ENCODE results near the gene MSRB3. TPM values are rescaled to one million over a fixed set of nuclear protein-coding genes. Genes with fewer than 3 reads are reported as not detected.

The MSRB3 gene
- total and polyA plus RNA-seq, 2 experiments from 2014 or later, result 16.9 to 19.2 TPM

DNA sequence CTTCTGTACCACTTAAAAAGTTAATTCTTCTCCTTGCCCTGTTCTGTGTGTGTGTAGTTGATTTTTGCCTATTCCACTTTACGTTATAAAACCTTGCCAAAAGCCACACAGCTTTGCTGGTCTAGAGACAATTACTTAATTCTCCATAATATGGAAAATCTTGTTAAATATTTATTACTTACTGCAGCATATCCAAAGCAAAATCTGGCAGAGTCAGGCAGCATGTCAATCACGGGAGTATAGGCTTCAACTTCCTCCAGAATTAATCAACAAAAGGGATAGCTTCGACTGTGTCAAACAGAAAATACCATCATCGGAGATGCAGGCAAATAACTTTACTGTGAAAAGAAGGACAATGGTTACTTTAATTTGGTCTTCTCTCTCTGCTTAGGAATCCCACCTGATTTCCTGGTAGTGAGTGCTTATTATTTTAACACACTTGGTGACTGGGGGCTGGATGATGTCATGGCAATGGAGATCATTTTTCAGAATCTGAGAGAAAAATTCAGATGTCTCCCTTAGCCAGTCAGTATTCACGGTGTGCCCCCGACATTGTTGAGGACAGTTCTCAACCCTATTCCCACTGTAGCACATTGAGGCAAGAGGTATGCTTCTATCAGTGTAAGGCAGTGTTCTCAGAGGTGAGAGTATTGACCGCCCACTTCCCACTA is 3.7 kb upstream of the MSRB3 start:
- 82% methylated on average over 7 of the region's 7 CpGs for WGBS (ENCODE audit: low lambda C conversion rate, missing lambda C conversion rate)
- Histone ChIP-seq H3K9me2 (replicated peaks; ENCODE audit: insufficient read depth) (no peaks in the 10 kb centered on the region), H4K20me1 (ENCODE audit: insufficient read depth, poor library complexity, severe bottlenecking) (no peaks in the 10 kb centered on the region), H3K36me3 (replicated peaks; ENCODE audit: insufficient read depth, low read depth) (no peaks in the 10 kb centered on the region), H2AFZ (no peak overlapping the region), H3K4me3 (no peak overlapping the region), H3K4me2 (no peak overlapping the region), H3K27me3 (peaks cover 11% of the 10 kb centered on the region), H3K4me1 (ENCODE audit: insufficient read depth) (no peaks in the 10 kb centered on the region), H3K9me3 (ENCODE audit: low read depth) (no peaks in the 10 kb centered on the region), H3K27ac (no peak overlapping the region), H3K79me2 (no peaks in the 10 kb centered on the region)
- TF ChIP-seq EZH2 (IDR thresholded peaks at IDR 0.05; ENCODE audit: borderline replicate concordance), result no peak
- TF ChIP-seq, protein P1, sequence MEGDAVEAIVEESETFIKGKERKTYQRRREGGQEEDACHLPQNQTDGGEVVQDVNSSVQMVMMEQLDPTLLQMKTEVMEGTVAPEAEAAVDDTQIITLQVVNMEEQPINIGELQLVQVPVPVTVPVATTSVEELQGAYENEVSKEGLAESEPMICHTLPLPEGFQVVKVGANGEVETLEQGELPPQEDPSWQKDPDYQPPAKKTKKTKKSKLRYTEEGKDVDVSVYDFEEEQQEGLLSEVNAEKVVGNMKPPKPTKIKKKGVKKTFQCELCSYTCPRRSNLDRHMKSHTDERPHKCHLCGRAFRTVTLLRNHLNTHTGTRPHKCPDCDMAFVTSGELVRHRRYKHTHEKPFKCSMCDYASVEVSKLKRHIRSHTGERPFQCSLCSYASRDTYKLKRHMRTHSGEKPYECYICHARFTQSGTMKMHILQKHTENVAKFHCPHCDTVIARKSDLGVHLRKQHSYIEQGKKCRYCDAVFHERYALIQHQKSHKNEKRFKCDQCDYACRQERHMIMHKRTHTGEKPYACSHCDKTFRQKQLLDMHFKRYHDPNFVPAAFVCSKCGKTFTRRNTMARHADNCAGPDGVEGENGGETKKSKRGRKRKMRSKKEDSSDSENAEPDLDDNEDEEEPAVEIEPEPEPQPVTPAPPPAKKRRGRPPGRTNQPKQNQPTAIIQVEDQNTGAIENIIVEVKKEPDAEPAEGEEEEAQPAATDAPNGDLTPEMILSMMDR (IDR thresholded peaks at IDR 0.05; ENCODE audit: poor library complexity), result no peak
- TF ChIP-seq EZH2phosphoT487 (IDR thresholded peaks at IDR 0.05; ENCODE audit: low read depth, severe bottlenecking, unreplicated experiment), result no peak
- DNase-seq (ENCODE audit: low spot score), result no peak

DNA sequence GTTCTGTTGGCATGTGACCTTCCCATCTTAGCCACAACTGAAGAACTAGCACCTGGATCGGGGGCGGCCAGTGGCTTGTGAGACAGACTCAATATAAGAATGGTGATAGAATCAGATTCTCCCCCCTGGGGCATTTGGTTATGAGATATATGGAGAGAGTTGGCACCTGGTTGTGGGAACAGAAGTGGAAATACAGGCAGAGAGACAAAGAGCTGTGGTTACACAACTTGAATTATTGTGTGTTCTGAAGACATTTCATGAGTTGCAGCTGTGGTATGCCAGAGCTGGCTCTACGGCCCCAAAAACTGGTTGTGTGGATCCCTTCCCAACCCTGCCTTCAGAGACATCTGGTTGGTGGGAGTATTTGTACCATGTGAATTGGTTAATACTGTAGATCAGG is 2.9 kb upstream of the MSRB3 start:
- no peaks in the 10 kb centered on the region for H3K9me2 ChIP-seq (replicated peaks; ENCODE audit: insufficient read depth)
- no peaks in the 10 kb centered on the region for H4K20me1 ChIP-seq (ENCODE audit: insufficient read depth, poor library complexity, severe bottlenecking)
- no peak overlapping the region for H3K4me3 ChIP-seq
- H3K27me3 ChIP-seq, result peaks cover 19% of the 10 kb centered on the region
- DNase-seq (ENCODE audit: low spot score), result no peak
- no peaks in the 10 kb centered on the region for H3K4me1 ChIP-seq (ENCODE audit: insufficient read depth)
- H3K9me3 ChIP-seq (ENCODE audit: low read depth), result no peaks in the 10 kb centered on the region
- peaks cover 6% of the 10 kb centered on the region for H3K79me2 ChIP-seq
- TF ChIP-seq EZH2phosphoT487 (IDR thresholded peaks at IDR 0.05; ENCODE audit: low read depth, severe bottlenecking, unreplicated experiment) (no peak), EZH2 (IDR thresholded peaks at IDR 0.05; ENCODE audit: borderline replicate concordance) (no peak)
- TF ChIP-seq, protein P1 (IDR thresholded peaks at IDR 0.05; ENCODE audit: poor library complexity), result no peak
- WGBS (ENCODE audit: low lambda C conversion rate, missing lambda C conversion rate), result 89% methylated on average over 3 of the region's 3 CpGs
- H3K4me2 ChIP-seq, result no peak overlapping the region
- no peak overlapping the region for H3K27ac ChIP-seq
- H2AFZ ChIP-seq, result no peak overlapping the region
- no peaks in the 10 kb centered on the region for H3K36me3 ChIP-seq (replicated peaks; ENCODE audit: insufficient read depth, low read depth)

DNA sequence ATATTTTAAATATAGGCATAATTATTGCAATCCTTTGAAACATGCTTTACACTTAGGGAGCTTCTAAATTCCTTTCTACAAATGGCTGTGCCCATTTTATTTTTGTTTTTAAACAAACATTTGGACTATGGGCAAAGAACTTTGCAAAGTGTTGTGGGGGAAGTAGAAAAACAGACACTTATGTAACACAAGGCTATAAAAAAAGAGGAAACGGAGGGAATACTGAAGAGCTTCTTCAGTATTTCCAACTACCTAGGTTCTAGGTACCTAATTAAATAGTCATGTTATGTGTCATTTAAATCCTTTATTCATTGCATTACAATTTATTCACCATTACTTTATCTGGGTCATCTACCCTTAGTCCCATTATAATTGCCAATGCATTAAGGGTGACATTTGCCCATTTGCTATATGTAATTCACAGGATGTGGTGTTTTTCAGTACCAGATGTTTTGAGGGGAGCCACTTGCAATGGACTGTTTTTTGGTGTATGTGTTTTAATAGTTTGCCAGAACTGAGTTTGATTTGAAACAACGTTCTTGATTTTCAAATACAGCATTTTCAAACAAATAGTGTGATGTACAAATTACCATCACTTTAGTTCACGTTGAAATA is 1.5 kb upstream of the MSRB3 start:
- H3K9me2 ChIP-seq (replicated peaks; ENCODE audit: insufficient read depth), result no peaks in the 10 kb centered on the region
- no peak overlapping the region for H3K4me2 ChIP-seq
- TF ChIP-seq EZH2phosphoT487 (IDR thresholded peaks at IDR 0.05; ENCODE audit: low read depth, severe bottlenecking, unreplicated experiment), result no peak
- TF ChIP-seq, protein P1 (IDR thresholded peaks at IDR 0.05; ENCODE audit: poor library complexity), result no peak
- TF ChIP-seq EZH2 (IDR thresholded peaks at IDR 0.05; ENCODE audit: borderline replicate concordance), result no peak
- no peak overlapping the region for H3K27ac ChIP-seq
- no peaks in the 10 kb centered on the region for H3K36me3 ChIP-seq (replicated peaks; ENCODE audit: insufficient read depth, low read depth)
- H3K9me3 ChIP-seq (ENCODE audit: low read depth), result no peaks in the 10 kb centered on the region
- WGBS (ENCODE audit: low lambda C conversion rate, missing lambda C conversion rate), result 74% methylated on average over 3 of the region's 3 CpGs
- no peak overlapping the region for H3K4me3 ChIP-seq
- peaks cover 10% of the 10 kb centered on the region for H3K79me2 ChIP-seq
- H3K4me1 ChIP-seq (ENCODE audit: insufficient read depth), result no peaks in the 10 kb centered on the region
- H2AFZ ChIP-seq, result no peak overlapping the region
- H3K27me3 ChIP-seq, result peaks cover 19% of the 10 kb centered on the region
- DNase-seq (ENCODE audit: low spot score), result no peak
- no peaks in the 10 kb centered on the region for H4K20me1 ChIP-seq (ENCODE audit: insufficient read depth, poor library complexity, severe bottlenecking)

Measured in hepatocyte (in vitro differentiated cells).